ENCODE results near the gene ZNF280A.
"Not testable (repeated sequence)": the region's sequence is repeated elsewhere in the genome, so short reads cannot be mapped to it uniquely, and the experiment has no call there.

ZNF280A gene

DNA sequence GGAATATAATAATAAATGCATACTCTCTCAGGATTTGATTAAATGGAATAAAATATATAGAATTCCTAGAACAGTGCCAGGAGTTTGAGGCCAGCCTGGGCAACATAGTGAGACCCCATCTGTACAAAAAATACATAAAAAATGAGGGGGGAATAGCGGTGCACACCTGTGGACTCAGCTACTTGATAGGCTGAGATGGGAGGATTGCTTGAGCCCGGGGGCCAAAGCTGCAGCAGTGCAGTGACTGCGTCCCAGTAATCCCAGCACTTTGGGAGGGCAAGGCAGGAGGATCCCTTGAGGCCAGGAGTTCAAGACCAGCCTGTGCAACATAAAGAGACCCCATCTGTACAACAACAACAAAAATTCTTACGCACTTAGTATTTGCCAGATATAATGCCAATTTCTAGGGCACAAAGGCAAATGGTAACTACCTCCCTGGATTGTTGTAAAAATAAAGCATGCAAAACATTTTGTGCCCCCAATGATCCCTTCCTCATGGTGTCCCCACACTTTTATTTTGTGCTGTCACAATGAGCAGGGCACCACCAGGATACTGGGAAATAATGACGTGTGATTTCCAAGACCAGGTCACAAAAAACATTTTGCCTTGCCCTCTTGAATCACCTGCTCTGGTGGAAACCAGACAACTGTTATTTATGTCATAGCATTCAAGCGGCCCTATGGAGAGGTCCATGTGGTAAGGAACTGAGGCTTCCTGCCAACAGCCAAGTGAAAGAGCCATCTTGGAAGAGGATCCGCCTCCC lies 18.3 kb upstream of the ZNF280A start:
- DNase-seq (ENCODE audit: low read depth in 2 of 2) = no peak

DNA sequence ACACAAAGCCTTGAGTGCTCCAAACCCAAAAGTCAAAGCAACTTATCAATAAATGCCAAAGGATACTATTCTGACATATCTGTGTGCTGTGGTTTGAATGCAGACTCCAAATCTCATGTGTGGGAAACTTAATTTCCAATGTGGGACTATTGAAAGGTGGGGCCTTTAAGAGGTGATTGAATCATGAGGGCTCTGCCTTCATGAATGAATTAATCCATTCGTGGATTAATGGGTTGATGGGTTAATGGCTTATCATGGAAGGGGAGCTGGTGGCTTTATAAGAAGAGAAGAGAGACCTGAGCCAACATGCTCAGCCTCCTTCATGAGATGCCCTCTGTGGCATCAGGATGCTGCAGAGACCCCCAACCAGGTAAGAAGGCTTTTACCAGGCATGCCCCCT lies 16.8 kb upstream of the ZNF280A start:
- DNase-seq (ENCODE audit: low read depth in 2 of 2) = no peak

DNA sequence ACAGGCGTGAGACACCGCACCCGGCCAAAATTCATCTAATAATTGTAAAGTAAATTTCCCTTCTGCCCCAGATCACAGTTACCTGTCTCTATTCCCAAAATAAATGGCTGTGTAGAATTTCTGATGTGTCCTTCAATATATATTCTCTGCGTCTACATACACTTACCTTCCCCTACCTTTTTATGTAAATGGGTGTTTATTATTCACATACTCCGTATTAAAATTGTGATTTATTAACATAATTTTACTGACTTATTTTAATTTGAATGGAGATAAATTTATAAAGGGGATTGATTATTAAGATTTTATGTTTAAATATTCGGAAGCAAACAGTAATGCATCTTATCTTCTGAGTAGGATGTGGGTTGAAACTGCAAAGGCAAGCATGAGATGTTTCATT lies 16.4 kb upstream of the ZNF280A start:
- no peak for DNase-seq (ENCODE audit: low read depth in 2 of 2)

DNA sequence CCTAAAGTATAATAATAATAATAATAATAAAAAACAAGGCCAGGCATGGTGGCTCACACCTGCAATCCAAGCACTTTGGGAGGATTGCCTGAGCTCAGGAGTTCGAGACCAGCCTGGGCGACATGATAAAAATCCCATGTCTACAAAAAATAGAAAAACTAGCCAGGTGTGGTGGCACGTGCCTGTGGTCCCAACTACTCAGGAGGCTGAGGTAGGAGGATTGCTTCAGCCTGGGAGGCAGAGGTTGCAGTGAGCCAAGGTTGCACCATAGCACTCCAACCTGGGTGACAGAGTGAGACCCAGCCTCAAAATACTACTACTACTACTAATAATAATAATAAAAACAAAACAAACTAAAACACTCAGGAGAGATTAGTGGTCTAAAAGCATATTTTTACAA lies 15.6 kb upstream of the ZNF280A start:
- DNase-seq (ENCODE audit: low read depth in 2 of 2) = no peak

DNA sequence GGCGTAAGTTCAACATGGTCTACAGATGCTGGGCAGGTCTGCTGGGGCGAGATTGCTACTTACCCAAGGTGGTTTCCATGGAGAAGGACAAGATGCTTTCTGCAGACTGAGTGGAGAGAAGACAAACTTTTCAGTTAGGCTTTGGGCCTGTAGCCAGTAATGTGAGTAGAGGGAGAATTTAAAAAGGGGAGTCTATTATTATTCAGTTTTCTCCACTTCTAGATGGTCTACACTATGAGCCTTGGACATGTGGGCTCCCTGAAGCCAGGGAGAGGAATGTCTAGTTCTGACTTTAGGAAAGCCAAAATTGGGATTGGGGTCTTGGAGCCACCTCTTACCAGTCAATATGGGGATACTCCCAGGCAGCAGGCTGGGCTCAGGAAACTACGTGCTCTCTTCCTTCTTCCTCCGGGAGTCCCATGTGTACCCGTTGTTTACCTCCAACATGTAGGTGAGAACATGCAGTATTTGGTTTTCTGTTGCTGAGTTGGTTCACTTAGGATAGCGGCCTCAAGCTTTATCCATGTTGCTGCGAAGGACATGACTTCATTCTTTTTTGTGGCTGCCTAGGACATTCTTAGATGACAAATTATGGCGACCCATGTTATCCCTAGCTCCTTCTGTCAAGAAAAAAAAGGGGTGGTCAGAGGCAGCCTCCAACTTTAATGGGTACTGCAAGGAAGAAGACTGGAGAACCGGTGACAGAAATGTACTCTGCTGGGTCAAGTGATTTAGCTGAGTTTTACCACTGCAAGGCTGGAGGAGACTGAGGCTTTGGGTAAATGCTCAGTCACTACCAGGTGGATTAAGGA lies 14.7 kb upstream of the ZNF280A start:
- DNase-seq (ENCODE audit: low read depth in 2 of 2) = no peak

DNA sequence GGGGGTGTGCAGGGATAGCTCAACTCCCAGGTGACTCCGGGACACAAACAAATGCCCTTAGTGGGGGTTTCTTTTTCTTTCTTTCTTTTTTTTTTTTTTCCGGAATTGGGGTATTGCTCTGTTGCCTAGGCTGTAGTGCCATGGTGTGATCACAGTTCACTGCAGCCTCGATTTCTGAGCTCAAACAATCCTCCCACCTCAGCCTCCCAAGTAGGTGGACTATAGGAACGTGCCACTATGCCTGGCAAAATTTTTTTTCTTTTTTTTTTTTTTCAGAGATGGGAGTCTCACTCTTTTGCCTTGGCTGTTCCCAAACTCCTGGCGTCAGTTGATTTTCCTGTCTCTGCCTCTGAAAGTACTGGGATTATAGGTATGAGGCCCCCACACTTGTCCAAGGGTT lies 13.8 kb upstream of the ZNF280A start:
- DNase-seq (ENCODE audit: low read depth in 2 of 2) = no peak

DNA sequence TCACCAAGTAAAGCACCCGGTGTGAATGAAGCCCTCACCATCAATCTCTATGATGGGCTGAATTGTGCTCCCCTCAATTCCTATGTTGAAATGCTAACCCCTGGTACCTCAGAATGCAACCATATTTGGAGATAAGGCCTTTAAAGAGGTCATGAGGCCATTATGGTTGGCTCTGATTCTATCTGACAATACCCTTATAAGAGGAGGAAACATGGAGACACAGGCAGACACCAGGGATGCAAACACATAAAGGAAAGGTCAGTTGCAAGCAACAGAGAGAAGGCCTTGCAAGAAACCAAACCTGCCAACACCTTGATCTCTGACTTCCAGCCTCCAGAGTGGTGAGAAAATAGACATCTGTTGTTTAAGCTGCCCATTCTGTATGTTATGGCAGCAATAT lies 13.3 kb upstream of the ZNF280A start:
- no peak for DNase-seq (ENCODE audit: low read depth in 2 of 2)

DNA sequence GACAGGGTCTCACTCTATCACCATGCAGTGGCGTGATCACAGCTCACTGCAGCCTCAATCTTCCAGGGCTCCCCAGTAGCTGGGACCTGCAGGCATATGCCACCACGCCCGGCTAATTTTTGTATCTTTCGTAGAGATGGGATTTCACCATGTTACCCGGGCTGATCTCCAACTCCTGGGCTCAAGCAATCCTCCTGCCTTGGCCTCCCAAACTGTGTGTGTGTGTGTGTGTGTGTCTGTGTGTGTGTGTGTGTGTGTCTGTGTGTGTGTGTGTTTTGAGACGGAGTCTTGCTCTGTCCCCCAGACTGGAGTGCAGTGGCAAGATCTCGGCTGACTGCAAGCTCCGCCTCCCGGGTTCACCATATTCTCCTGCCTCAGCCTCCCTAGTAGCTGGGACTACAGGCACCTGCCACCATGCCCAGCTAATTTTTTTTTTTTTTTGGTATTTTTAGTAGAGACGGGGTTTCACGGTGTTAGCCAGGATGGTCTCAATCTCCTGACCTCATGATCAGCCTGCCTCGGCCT lies 12.5 kb upstream of the ZNF280A start:
- not testable (repeated sequence) for DNase-seq (ENCODE audit: low read depth in 2 of 2)

DNA sequence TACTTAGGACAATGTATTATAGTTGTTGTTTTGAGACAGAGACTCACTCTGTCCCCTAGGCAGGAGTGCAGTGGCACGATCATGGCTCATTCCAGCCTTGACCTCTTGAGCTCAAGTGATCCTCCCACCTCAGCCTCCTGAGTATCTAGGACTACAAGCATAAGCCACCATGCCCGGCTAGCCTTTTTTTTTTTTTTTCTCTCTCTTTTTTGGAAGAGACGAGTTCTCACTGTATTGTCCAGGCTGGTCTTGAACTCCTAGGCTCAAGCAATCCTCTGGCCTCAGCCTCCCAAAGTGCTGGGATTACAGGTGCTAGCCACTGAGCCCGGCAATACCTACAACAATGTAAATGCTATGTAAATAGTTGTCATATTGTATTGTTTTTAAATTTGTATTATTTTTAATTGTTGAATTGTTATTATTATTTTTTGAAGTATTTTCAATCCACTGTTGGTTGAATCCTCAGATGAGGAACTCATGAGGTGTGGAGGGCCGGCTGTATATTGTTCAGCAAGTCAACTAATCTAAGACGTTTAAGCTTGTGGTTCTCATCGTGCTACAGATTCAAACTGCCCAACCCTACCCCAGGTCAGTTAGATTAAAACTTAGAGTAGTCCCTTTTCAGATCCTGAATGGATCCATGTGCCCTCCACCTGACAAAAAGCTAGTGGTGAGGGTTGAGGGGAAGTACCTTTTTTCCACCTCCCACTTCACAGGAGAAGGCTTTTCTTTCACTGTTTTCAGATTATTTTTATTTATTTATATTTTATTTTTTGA lies 11.9 kb upstream of the ZNF280A start:
- no peak for DNase-seq (ENCODE audit: low read depth in 2 of 2)

DNA sequence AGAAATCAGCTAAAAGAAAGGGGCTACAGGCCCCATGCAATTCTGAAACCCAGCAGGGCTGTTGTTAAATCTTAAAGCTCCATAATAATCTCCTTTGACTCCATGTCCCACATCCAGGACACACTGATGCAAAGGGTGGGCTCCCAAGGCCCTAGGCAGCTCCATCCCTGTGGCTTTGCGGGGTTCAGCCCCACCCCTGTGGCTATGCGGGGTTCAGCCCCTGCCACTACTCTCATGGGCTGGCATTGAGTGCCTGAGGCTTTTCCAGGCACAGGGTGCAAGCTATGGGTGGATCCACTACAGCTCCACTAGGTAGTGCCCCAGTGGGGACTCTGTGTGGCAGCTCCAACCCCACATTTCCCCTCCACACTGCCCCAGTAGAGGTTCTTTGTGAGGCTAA lies 8.7 kb upstream of the ZNF280A start:
- DNase-seq (ENCODE audit: low read depth in 2 of 2) = no peak

DNA sequence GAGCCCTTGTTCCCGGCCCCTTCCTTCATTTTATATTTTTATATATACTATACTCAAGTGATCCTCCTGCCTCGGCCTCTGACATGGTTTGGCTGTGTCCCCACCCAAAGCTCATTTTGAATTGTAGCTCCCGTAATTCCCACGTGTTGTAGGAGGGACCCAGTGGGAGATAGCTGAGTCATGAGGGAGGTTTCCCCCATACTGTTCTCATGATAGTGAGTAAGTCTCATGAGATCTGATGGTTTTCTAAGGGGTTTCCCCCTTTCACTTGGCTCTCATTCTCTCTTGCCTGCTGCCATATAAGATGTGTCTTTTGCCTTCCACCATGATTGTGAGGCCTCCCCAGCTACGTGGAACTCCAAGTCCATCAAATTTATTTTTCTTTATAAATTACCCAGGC lies 7.2 kb upstream of the ZNF280A start:
- DNase-seq (ENCODE audit: low read depth in 2 of 2) = no peak

DNA sequence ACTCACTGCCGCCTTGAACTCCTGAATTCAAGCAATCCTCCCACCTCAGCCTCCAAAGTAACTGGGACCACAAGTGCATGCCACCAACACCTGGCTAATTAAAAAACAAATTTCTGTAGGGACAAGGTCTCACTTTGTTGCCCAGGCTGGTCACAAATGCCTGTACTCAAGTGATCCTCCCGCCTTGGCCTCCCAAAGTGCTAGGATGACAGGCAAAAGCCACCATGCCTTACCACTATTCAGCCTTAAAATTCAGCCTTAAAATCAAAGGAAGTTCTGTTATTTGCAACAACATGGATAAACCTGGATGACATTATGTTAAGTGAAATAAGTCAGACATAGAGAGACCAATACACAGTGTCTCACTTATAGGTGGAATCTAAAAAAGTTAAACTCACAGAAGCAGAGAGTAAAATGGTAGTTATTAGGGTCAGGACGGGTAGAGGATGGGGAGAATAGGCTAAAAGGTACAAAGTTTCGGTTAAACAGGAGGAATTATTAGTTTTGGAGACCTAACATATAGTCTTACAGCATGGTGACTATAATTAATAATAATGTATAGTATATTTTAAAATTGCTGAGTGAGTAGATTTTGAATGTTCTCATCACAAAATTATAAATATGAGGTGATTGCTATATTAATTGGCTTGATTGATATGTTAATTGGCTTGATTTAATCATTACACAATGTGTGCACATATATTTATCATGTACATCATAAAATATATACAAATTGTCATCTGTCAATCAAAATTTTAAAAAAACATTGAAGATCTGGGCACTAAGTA lies 6.2 kb upstream of the ZNF280A start:
- no peak for DNase-seq (ENCODE audit: low read depth in 2 of 2)

DNA sequence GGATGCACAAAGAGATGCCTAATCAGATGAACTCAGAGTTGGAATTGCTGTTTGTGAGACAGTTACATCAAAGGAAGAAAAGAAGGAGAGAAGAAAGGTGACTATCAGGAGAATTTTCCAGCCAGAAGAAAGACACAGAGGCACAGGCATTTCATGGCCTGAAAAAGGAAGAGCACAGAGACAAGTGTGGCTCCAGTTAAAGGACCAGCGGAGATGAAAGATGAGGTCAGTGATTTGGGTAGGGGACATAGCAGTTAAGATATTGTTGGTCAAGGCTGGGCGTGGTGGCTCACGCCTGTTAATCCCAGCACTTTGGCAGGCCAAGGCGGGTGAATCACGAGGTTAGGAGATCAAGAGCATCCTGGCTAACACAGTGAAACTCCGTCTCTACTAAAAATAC lies 3.4 kb upstream of the ZNF280A start:
- DNase-seq (ENCODE audit: low read depth in 2 of 2) = no peak

DNA sequence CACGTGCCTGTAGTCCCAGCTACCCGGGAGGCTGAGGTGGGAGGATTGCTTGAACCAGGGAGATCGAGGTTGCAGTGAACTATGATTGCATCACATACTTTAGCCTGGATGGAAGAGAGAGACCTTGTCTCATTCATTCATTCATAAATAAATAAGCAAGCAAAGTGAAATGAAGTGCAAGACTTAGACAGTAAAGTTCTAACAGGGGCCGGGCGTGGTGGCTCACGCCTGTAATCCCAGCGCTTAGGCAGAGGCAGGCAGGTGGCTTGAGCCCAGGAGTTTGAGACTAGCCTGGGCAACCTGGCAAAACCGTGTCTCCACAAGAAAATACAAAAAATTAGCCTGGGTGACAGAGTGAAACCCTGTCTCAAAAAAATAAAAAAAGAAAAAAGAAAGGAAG lies 1.6 kb upstream of the ZNF280A start:
- DNase-seq (ENCODE audit: low read depth in 2 of 2) = no peak

DNA sequence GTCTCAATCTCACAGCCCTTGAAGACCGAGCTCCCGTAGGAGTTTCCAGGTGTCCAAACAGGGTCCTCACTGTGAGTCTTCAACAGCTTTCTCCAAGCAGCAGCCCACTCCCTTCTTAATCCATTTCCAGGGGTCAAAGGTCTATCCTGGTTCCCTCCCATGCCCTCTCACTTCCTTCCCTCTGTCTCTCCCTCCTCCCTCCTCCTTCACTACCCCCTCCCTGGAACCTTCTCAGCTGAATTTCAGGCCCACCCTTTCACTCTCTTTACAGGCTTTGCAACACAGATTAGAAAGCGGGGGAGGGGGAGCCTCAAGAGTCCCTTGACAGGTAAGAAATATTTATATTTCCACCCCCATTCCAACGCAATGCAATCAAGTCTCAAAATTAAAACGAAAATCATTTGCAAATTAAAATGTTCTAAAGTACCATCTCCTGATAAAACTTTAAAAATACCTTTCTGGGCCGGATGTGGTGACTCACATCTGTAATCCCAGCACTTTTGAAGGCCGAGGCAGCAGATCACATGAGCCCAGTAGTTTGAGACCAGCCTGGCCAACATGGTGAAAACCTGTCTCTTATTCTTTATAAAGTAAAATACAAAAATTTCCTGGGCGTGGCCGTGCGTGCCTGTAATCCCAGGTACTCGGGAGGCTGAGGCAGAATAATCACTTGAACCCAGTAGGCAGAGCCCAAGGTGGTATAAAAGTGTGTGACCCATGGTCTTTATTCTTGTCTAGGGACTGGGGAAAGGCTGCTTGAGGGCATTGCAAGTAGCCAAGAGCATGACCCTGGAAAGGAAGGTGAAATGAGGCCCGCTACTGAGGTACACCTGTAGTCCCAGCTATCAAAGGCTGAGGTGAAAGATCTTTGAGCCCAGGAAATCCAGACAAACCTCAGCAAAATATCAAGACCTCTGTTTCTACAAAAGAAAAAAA lies 865 bp upstream of the ZNF280A start:
- no peak for DNase-seq (ENCODE audit: low read depth in 2 of 2)

DNA sequence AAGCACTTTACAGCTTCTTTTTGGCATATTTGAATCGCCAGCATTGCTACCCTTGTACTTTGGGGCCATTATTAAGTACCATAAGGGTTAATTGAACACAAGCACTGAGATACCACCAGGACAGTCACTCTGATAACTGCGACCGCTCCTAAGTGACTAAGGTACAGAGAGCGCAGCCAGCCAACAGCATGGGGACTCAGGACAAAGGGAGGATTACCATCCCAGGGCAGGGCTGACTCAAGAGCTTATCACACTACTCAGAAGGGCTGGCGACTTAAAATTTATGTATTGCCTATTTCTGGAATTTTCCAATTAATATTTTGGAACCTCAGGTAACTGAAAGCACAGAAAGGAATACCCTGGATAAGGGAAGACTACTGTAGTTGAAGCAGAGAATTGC lies 479 bp downstream of the ZNF280A start:
- no peak for DNase-seq (ENCODE audit: low read depth in 2 of 2)

DNA sequence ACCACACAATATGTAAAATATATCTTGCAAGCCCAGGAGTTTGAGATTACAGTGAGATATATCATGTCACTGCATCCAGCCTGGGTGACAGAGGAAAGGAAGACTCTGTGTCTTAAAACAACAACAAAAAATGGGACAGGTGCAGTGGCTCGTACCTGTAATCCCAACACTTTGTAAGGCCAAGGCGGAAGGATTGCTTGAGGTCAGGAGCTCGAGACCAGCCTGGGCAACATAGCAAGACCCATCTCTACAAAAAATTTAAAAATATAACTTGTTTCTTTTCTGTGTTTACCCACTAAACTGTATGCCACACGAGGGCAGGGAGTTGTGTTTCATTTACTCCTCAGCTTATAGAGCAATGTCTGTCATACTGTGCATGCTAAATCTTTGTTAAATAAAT lies 3.1 kb downstream of the ZNF280A start:
- DNase-seq (ENCODE audit: low read depth in 2 of 2) = no peak

DNA sequence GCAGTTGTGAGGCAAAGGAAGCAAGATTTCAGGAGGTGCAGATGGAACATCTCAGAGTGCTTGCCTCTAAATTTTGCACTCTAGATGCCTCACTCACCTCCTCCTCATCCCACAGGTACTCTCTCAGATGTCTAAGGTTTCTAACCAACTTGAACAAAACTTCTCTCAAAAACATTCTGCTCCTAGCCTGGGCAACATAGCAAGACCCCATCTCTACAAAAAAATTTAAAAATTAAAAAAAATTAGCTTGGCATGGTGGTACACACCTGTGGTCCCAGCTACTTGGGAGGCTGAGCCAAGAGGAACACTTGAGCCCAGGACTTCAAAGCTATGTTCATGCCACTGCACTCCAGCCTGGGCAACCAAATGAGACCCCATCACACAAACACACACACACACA lies 4.2 kb downstream of the ZNF280A start:
- DNase-seq (ENCODE audit: low read depth in 2 of 2) = no peak

DNA sequence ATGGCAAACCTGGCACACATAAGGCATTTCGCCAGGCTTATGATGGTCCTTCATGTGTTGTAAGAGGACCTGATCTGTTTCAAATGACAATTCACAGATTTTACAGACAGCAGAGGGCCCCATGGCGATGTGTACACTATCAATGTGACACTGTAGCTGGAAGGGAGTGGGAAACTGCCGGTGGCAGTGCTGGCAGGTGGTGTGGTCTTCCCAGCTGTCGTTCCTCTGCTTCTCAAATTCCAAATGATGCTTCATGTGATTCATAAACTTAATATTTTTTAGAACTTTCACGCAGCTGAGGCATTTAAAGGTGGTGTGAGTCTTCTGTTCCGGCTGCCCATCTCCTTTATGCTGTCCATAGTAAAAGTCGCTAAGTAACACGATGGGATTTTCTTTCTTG lies 5.6 kb downstream of the ZNF280A start:
- DNase-seq (ENCODE audit: low read depth in 2 of 2) = not testable (repeated sequence)

DNA sequence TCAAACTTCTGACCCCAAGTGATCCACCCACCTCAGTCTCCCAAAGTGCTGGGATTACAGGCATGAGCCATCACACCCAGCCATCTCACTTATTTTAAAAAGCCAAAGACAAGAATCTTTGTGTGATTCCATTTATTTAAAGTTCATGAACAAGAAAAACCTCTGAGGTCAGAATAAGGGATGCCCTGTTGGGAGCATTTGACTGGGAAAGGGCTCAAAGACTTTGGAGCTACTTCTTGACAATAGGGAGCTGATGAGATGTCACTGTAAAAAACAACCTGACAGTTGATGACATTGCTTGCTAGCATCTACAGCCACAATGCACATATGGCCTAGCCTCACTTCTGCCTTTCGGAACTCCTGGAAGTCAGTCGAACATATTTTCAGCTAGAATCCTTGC lies 6.5 kb downstream of the ZNF280A start:
- DNase-seq (ENCODE audit: low read depth in 2 of 2) = no peak

All from stimulated activated CD8-positive, alpha-beta memory T cell treated with anti-CD3 and anti-CD28 coated beads, Interleukin-2, amount 100 ng/mL, for 1 hour (primary cell).